PC-9 (cell line): ENCODE results near the gene GRID2. TPM values are rescaled to one million over a fixed set of nuclear protein-coding genes. Genes with fewer than 3 reads are reported as not detected.

Experiments
- BruUV-seq: library from RNA; stranded (reverse); fragments of 400-500 nt; replicated peaks from 2 replicates; lab custom pipeline; 2021; lab: Mats Ljungman, UMichigan
- CTCF ChIA-PET: fragments of 300-600 bp; sonication (Branson Sonifier 250); formaldehyde crosslinking; loops from one replicate; lab custom pipeline; 2022; ENCODE audit warnings: antibody characterized with exemption; lab: Charles Lee
- POLR2A ChIA-PET: fragments of 300-600 bp; sonication (Branson Sonifier 250); formaldehyde crosslinking; loops from one replicate; lab custom pipeline; 2022; ENCODE audit warnings: antibody characterized with exemption; ENCODE audit not compliant: unreplicated experiment; lab: Charles Lee
- DNase-seq, 2 experiments: peaks; one replicate each; pipeline versions ENCODE4 v3.0.0 to v3.0.0-alpha.2; 2015 to 2022; ENCODE audit warnings: mixed read lengths in 1 of 2
- H2AFZ ChIP-seq: fragments of 200-600 bp; sonication (generic); 2 replicates; pipeline ENCODE4 v1.8.1; 2017; ENCODE audit warnings: antibody characterized with exemption
- H3F3A ChIP-seq: fragments of 200-600 bp; sonication (generic); 2 replicates; pipeline ENCODE4 v1.8.1; 2017; ENCODE audit warnings: antibody characterized with exemption, mild to moderate bottlenecking, low read depth; ENCODE audit not compliant: insufficient read depth
- H3K27ac ChIP-seq: fragments of 200-600 bp; sonication (generic); 2 replicates; pipeline ENCODE4 v1.6.1; 2016; ENCODE audit warnings: mixed run types
- H3K27me3 ChIP-seq: fragments of 200-600 bp; sonication (generic); 2 replicates; pipeline ENCODE4 v1.6.1; 2016; ENCODE audit warnings: low read depth, mixed run types; ENCODE audit not compliant: insufficient read depth
- H3K36me3 ChIP-seq: fragments of 200-600 bp; sonication (generic); 2 replicates; pipeline ENCODE4 v1.6.1; 2016; ENCODE audit warnings: low read depth, mixed run types
- H3K4me1 ChIP-seq: fragments of 200-600 bp; sonication (generic); replicated peaks from 2 replicates; pipeline ENCODE4 v1.6.1; 2016; ENCODE audit warnings: mixed run types; ENCODE audit not compliant: insufficient read depth
- H3K4me2 ChIP-seq: fragments of 200-600 bp; sonication (generic); 2 replicates; pipeline ENCODE4 v1.6.1; 2017; ENCODE audit warnings: mixed run types
- H3K4me3 ChIP-seq: fragments of 200-600 bp; sonication (generic); 2 replicates; pipeline ENCODE4 v1.6.1; 2016; ENCODE audit warnings: mixed run types
- H3K79me2 ChIP-seq: fragments of 200-600 bp; sonication (generic); 2 replicates; pipeline ENCODE4 v1.6.1; 2017; ENCODE audit warnings: low read depth, mixed run types
- H3K9me2 ChIP-seq: fragments of 200-600 bp; sonication (generic); 2 replicates; pipeline ENCODE4 v1.8.1; 2017; ENCODE audit warnings: mild to moderate bottlenecking; ENCODE audit not compliant: insufficient read depth
- H3K9me3 ChIP-seq: fragments of 200-600 bp; sonication (generic); 2 replicates; pipeline ENCODE4 v1.8.1; 2016; ENCODE audit warnings: low read depth; ENCODE audit not compliant: insufficient read depth
- H4K20me1 ChIP-seq: fragments of 200-600 bp; sonication (generic); 2 replicates; pipeline ENCODE4 v1.8.1; 2017; ENCODE audit not compliant: insufficient read depth
- EZH2 ChIP-seq: fragments of 200-600 bp; sonication (generic); IDR thresholded peaks from 2 replicates; pipeline ENCODE4 v1.8.0; 2017; ENCODE audit warnings: antibody characterized with exemption, low read depth
- intact Hi-C: fragments of 100-400 bp; cut with micrococcal nuclease; formaldehyde crosslinking; loops from one replicate; pipeline ENCODE4 v1.10.0; 2022; ENCODE audit not compliant: unreplicated experiment
- total RNA-seq: library from RNA; stranded (reverse); gene quantifications from 2 replicates; pipeline ENCODE4 v1.2.3, GENCODE V29; 2021
- TF ChIP-seq, protein P1 (sequence below): fragments of 200-600 bp; sonication (generic); conservative IDR thresholded peaks from 2 replicates; pipeline ENCODE4 v1.6.1; 2017; ENCODE audit warnings: mixed run types, antibody characterized with exemption, mild to moderate bottlenecking, moderate library complexity

The GRID2 gene
- total RNA-seq, 1 experiment from 2014 or later: not detected

DNA sequence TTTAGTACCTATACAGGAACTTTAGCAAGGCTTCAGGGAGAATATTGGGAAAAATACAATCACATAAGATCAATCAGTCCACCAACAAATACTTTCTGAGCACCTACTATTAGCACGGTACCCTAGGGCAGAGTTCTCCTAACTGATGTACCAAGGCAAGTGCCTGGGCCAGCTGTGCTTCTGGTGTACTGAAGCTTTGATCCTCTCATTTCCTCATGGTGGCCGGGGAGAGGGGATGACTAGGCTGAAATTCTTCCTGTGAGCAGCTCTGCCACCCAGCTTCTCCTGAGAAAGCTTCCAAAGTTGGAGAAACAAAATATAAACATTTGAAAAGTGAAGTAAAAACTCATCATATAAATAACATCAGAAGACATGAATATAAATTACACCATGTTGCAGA lies 1475.5 kb downstream of the GRID2 start:
- H2AFZ ChIP-seq: no peak overlapping the region
- BruUV-seq: no TSS peak
- H3K9me3 ChIP-seq: no peaks in the 10 kb centered on the region
- ChIA-PET CTCF (no interaction called here), POLR2A (no interaction called here)
- no peaks in the 10 kb centered on the region for H3K4me1 ChIP-seq
- H4K20me1 ChIP-seq: no peaks in the 10 kb centered on the region
- no peak for DNase-seq
- no peaks in the 10 kb centered on the region for H3K79me2 ChIP-seq
- H3K36me3 ChIP-seq: no peaks in the 10 kb centered on the region
- no peaks in the 10 kb centered on the region for H3F3A ChIP-seq
- intact Hi-C loops: no loop called here
- no peaks in the 10 kb centered on the region for H3K9me2 ChIP-seq
- TF ChIP-seq, protein P1, sequence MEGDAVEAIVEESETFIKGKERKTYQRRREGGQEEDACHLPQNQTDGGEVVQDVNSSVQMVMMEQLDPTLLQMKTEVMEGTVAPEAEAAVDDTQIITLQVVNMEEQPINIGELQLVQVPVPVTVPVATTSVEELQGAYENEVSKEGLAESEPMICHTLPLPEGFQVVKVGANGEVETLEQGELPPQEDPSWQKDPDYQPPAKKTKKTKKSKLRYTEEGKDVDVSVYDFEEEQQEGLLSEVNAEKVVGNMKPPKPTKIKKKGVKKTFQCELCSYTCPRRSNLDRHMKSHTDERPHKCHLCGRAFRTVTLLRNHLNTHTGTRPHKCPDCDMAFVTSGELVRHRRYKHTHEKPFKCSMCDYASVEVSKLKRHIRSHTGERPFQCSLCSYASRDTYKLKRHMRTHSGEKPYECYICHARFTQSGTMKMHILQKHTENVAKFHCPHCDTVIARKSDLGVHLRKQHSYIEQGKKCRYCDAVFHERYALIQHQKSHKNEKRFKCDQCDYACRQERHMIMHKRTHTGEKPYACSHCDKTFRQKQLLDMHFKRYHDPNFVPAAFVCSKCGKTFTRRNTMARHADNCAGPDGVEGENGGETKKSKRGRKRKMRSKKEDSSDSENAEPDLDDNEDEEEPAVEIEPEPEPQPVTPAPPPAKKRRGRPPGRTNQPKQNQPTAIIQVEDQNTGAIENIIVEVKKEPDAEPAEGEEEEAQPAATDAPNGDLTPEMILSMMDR: no peak
- TF ChIP-seq EZH2: no peak
- no peak overlapping the region for H3K27ac ChIP-seq
- no peak overlapping the region for H3K4me3 ChIP-seq
- H3K27me3 ChIP-seq: no peaks in the 10 kb centered on the region
- H3K4me2 ChIP-seq: no peak overlapping the region

DNA sequence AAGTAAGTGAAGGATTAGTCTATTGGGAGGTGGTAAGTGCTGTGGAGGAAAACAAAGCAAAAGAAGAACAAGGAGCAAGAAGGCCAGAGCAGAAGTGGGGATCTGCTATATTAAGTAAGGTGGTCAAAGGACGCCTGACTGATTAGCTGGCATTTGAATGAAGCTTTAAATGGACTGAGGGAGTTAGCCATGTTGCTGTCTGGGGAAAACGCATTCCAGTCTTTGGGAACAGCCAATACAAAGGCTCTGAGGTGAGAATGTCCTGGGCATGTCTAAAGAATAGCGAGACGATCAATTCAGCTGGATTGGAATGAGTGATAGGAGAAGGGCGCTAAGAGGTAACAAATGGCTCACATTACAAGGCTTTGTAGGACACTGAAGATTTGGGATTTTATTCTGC lies 1476.3 kb downstream of the GRID2 start:
- BruUV-seq: no TSS peak
- intact Hi-C loops: no loop called here
- POLR2A ChIA-PET: no interaction called here

DNA sequence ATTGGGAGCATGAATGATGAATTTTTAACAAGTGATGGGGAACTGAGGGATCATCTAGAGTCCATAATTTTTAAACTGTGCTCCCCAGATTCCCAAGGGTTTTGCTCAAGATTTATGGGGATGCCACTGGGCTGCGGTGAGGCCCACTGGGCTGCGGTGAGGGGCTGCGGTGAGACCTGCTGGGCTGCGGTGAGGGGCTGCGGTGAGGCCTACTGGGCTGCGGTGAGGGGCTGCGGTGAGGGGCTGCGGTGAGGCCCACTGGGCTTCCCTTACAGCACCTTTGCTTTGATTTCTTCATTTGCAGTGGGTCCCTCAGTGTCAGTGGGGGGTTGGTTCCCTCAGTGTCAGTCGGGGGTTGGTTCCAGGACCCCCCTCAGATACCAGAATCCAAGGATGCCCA lies 1477.4 kb downstream of the GRID2 start:
- Histone ChIP-seq H3K79me2 (no peaks in the 10 kb centered on the region), H3K9me2 (no peaks in the 10 kb centered on the region), H3F3A (no peaks in the 10 kb centered on the region), H2AFZ (no peak overlapping the region), H3K4me3 (no peak overlapping the region), H3K4me1 (no peaks in the 10 kb centered on the region), H3K27ac (no peak overlapping the region), H3K4me2 (no peak overlapping the region), H3K9me3 (no peaks in the 10 kb centered on the region), H4K20me1 (no peaks in the 10 kb centered on the region), H3K27me3 (no peaks in the 10 kb centered on the region), H3K36me3 (no peaks in the 10 kb centered on the region)
- BruUV-seq: no TSS peak
- intact Hi-C loops: no loop called here
- ChIA-PET CTCF (no interaction called here), POLR2A (no interaction called here)
- no peak for TF ChIP-seq EZH2
- TF ChIP-seq, protein P1: no peak
- DNase-seq: no peak

More for the DNA sequence above, 1476.3 kb downstream of the GRID2 start:
- Histone ChIP-seq H3F3A (no peaks in the 10 kb centered on the region), H3K36me3 (no peaks in the 10 kb centered on the region), H3K27ac (no peak overlapping the region), H4K20me1 (no peaks in the 10 kb centered on the region), H3K79me2 (no peaks in the 10 kb centered on the region), H3K9me2 (no peaks in the 10 kb centered on the region), H3K4me1 (no peaks in the 10 kb centered on the region), H3K9me3 (no peaks in the 10 kb centered on the region), H3K27me3 (no peaks in the 10 kb centered on the region), H2AFZ (no peak overlapping the region), H3K4me3 (no peak overlapping the region), H3K4me2 (no peak overlapping the region)
- no peak for DNase-seq
- TF ChIP-seq EZH2: no peak
- TF ChIP-seq, protein P1: no peak
- CTCF ChIA-PET: no interaction called here
